Measurements from ENCODE around the gene APP.
A peak's percentile ranks its signal among the peaks of the same experiment; 100 is the strongest.

Gene APP

GRCh38 chr21:25977068-25977611 is 193.4 kb downstream of the APP start:
- no peak for TF ChIP-seq CTCF (IDR thresholded peaks at IDR 0.05)
- H3K9me3 Mint-ChIP-seq = peaks cover 18% of the 10 kb centered on the region
- no peak overlapping the region for H3K27ac Mint-ChIP-seq
- no peaks in the 10 kb centered on the region for H3K27me3 Mint-ChIP-seq (ENCODE audit: low read depth, poor library complexity)
- DNase-seq = no peak
- peaks cover 82% of the 10 kb centered on the region for H3K36me3 Mint-ChIP-seq (ENCODE audit: low read depth)
- no peak overlapping the region for H3K4me3 Mint-ChIP-seq
- no peaks in the 10 kb centered on the region for H3K4me1 Mint-ChIP-seq

GRCh38 chr21:25974964-25975363 is 195.6 kb downstream of the APP start:
- DNase-seq = no peak
- H3K4me1 Mint-ChIP-seq = no peaks in the 10 kb centered on the region
- no peaks in the 10 kb centered on the region for H3K27me3 Mint-ChIP-seq (ENCODE audit: low read depth, poor library complexity)
- H3K36me3 Mint-ChIP-seq (ENCODE audit: low read depth) = peaks cover 86% of the 10 kb centered on the region
- peaks cover 34% of the 10 kb centered on the region for H3K9me3 Mint-ChIP-seq
- no peak overlapping the region for H3K4me3 Mint-ChIP-seq
- TF ChIP-seq CTCF (IDR thresholded peaks at IDR 0.05) = no peak
- peak overlapping the region; percentile 29 for H3K27ac Mint-ChIP-seq

DNA sequence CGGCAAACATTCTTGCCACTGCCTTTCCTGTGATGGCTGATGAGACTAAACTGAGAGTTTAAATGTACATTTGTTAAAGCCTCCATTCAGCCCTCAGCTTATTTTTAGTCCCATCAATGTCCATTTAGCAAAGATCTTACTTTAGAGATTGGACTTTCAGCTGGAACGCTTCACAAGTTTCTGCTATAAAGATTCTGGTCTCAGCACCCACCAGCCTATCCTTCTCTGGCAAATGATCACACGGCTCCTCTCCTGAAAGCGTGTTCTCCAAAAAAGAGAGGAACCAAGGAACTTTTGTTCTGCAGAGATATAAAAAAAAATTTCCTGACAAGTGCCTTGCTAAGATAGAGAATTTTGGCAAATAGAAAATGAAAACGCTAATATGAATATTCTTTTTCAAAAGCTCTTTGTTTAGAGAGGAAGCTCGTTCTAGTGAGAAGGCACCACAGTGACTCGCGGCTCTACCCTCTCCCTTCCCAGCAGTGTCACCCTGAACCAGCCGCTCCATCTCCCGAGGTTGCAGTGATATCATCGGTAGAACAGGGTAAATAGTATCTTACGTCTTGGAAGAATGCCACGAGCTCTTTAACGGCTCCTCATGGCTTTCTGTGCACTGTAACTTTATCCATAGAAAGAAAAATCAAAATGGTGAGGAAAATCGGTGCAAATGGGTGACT is 200.2 kb downstream of the APP start:
- Mint-ChIP-seq H3K27me3 (ENCODE audit: low read depth, poor library complexity) (no peaks in the 10 kb centered on the region), H3K4me1 (no peaks in the 10 kb centered on the region), H3K36me3 (ENCODE audit: low read depth) (peaks cover 87% of the 10 kb centered on the region), H3K4me3 (no peak overlapping the region), H3K27ac (no peak overlapping the region), H3K9me3 (peaks cover 34% of the 10 kb centered on the region)
- TF ChIP-seq CTCF (IDR thresholded peaks at IDR 0.05) = no peak
- DNase-seq = no peak

DNA sequence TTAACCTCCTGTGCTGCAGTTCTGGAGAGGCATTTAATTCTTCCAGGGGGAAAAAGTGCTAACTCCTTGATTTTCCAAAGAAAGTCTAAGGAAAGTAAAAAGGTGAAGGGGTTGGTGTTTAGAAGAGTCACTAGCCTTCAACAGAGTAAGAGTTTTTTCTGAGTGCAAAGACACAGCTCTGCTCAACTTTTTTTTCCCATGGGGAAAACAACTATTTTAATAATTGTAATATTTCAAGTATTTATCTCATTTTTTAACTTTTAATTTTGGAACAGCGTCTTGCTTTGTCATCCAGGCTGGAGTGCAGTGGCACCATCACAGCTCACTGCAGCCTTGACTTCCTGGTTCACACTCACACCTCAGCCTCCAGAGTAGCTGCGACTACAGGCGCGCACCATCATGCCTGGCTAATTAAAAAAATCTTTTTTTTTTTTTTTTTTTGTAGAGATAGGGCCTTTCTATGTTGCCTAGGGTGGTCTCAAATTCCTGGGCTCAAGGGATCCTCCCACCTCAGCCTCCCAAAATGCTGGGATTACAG is 202.6 kb downstream of the APP start:
- Mint-ChIP-seq H3K4me1 (no peaks in the 10 kb centered on the region), H3K9me3 (peaks cover 24% of the 10 kb centered on the region), H3K27ac (peak overlapping the region; percentile 74), H3K4me3 (no peak overlapping the region), H3K27me3 (ENCODE audit: low read depth, poor library complexity) (no peaks in the 10 kb centered on the region), H3K36me3 (ENCODE audit: low read depth) (peaks cover 85% of the 10 kb centered on the region)
- no peak for DNase-seq
- no peak for TF ChIP-seq CTCF (IDR thresholded peaks at IDR 0.05)

GRCh38 chr21:25967181-25967900 is 203.2 kb downstream of the APP start:
- Mint-ChIP-seq H3K27me3 (ENCODE audit: low read depth, poor library complexity) (no peaks in the 10 kb centered on the region), H3K27ac (peak overlapping the region; percentile 74), H3K4me3 (no peak overlapping the region), H3K4me1 (no peaks in the 10 kb centered on the region), H3K36me3 (ENCODE audit: low read depth) (peaks cover 79% of the 10 kb centered on the region), H3K9me3 (peaks cover 18% of the 10 kb centered on the region)
- no peak for DNase-seq
- no peak for TF ChIP-seq CTCF (IDR thresholded peaks at IDR 0.05)

All from nephron progenitor cell (in vitro differentiated cells).